T-cell (primary cell): ENCODE data around the gene TEAD2. TPM values are rescaled to one million over a fixed set of nuclear protein-coding genes. Genes with fewer than 3 reads are reported as not detected.

Experiments used
- ATAC-seq, 4 experiments: fragments of 200-7000 bp in 3 of 4; fragments of 150-1000 bp in 1 of 4; cut with Tn5 transposase; replicated peaks in 1 of 4; 1 replicate in 3 of 4; 2 replicates in 1 of 4; pipeline ENCODE4 v1.10.0; 2021; ENCODE audit warnings: moderate library complexity in 3 of 4, mild to moderate bottlenecking in 2 of 4, moderate number of reproducible peaks in 1 of 4
- CTCF ChIA-PET, 2 donors: fragments of 300-600 bp; sonication (Branson Sonifier 250); formaldehyde crosslinking; loops; one replicate each; lab custom pipeline; 2022; ENCODE audit warnings: antibody characterized with exemption in 2 of 2; lab: Charles Lee
- POLR2A ChIA-PET, 2 donors: fragments of 300-600 bp; sonication (Branson Sonifier 250); formaldehyde crosslinking; loops; one replicate each; lab custom pipeline; 2022; ENCODE audit warnings: antibody characterized with exemption in 2 of 2; lab: Charles Lee
- DNase-seq, 35 experiments: peaks; one replicate each; pipeline versions ENCODE4 v3.0.0 to v3.0.0-alpha.2; 2013 to 2023
- H3K27ac ChIP-seq: one replicate; pipeline ENCODE4 v1.5.1; 2013; ENCODE audit warnings: low read length
- H3K27me3 ChIP-seq, 2 experiments: replicated peaks in 1 of 2; 1 replicate in 1 of 2; 2 replicates in 1 of 2; pipeline versions ENCODE4 v1.6.1 to v1.7.0; 2013; ENCODE audit warnings: low read length in 1 of 2, mixed read lengths in 1 of 2; ENCODE audit not compliant: control insufficient read depth in 2 of 2, insufficient read depth in 2 of 2; ENCODE audit errors: extremely low read depth in 1 of 2
- H3K36me3 ChIP-seq, 2 donors: 1 replicate in 1 of 2; 2 replicates in 1 of 2; pipeline versions ENCODE4 v1.6.1 to v1.7.0; 2013; ENCODE audit warnings: low read length in 1 of 2; ENCODE audit not compliant: control insufficient read depth in 2 of 2, insufficient read depth in 1 of 2; ENCODE audit errors: extremely low read depth in 1 of 2
- H3K4me1 ChIP-seq, 2 experiments: 1 replicate in 1 of 2; 2 replicates in 1 of 2; pipeline versions ENCODE4 v1.6.1 to v1.7.0; 2013; ENCODE audit warnings: low read length in 2 of 2, mixed read lengths in 1 of 2; ENCODE audit not compliant: insufficient read depth in 2 of 2, control insufficient read depth in 1 of 2; ENCODE audit errors: extremely low read depth in 1 of 2
- H3K4me3 ChIP-seq, 2 donors: 1 replicate in 1 of 2; 2 replicates in 1 of 2; pipeline versions ENCODE4 v1.5.1 to v1.7.0; 2013; ENCODE audit warnings: mild to moderate bottlenecking in 2 of 2, low read length in 1 of 2, moderate library complexity in 1 of 2; ENCODE audit not compliant: control insufficient read depth in 1 of 2; ENCODE audit errors: extremely low read depth in 1 of 2
- H3K9me3 ChIP-seq: 2 replicates; pipeline ENCODE4 v1.7.0; 2013
- H3K27ac Mint-ChIP-seq, 2 donors: one replicate each; pipeline ENCODE4 v1.8.0; 2020 to 2021; ENCODE audit warnings: mild to moderate bottlenecking in 2 of 2, mixed read lengths in 2 of 2
- H3K27me3 Mint-ChIP-seq, 2 donors: one replicate each; pipeline ENCODE4 v1.8.0; 2021 to 2022; ENCODE audit warnings: mixed read lengths in 2 of 2
- H3K36me3 Mint-ChIP-seq: one replicate; pipeline ENCODE4 v1.8.0; 2021; ENCODE audit warnings: mixed read lengths
- H3K4me1 Mint-ChIP-seq, 3 donors: one replicate each; pipeline ENCODE4 v1.8.0; 2020 to 2022; ENCODE audit warnings: mixed read lengths in 3 of 3, mild to moderate bottlenecking in 1 of 3
- H3K4me3 Mint-ChIP-seq, 3 donors: one replicate each; pipeline ENCODE4 v1.8.0; 2020 to 2022; ENCODE audit warnings: mild to moderate bottlenecking in 3 of 3, mixed read lengths in 3 of 3, moderate library complexity in 3 of 3
- H3K9me3 Mint-ChIP-seq, 3 donors: one replicate each; pipeline ENCODE4 v1.8.0; 2020 to 2022; ENCODE audit warnings: mixed read lengths in 3 of 3
- WGBS: methylation state at CpG from one replicate; pipeline ENCODE4 v1.1.5; 2013; ENCODE audit warnings: missing lambda C conversion rate; ENCODE audit not compliant: insufficient coverage; 5-methylcytosine and 5-hydroxymethylcytosine counted together
- total RNA-seq, 35 experiments: library from RNA in 6 of 35; stranded (reverse) in 6 of 35; fragments of 120-200 nt in 1 of 35; gene quantifications; one replicate each; pipeline versions ENCODE4 v1.2.1 to v1.2.4 and lab custom pipeline; 2013 to 2026

TEAD2 gene
- total RNA-seq, 5 donors from 2014 or later (not counting 1 experiment from before 2014, with no cell fraction given) = 0.20 to 0.43 (median 0.28) TPM; not detected in 2

DNA sequence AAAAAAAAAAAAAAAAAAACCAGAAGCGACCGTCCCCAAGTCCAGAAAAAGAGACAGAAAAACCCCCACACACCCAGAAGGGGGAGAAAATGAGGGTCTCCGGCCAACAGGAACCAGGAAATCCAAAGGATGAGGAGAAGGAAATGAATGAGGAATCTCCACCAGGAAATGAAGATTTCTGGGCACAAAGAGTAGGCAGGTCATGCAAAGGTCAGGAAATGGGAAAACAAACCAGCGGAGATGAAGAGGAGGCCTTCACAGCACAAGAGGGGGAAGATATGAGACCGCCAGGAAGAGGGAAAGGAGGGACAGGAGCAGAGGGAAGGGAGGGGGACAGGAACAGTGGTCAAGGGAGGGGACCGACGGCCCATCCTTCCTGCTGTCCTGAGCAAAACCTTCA, 5.8 kb downstream of the TEAD2 start:
- H3K36me3 ChIP-seq = no peaks in the 10 kb centered on the region
- ChIA-PET CTCF (interaction anchor here in 1 of 2 donors (0.6 kb wide), 1 partner anchor 644 kb away, joined by 3 read pairs; no protein-coding TSS in a partner anchor), POLR2A (no interaction called here)
- H3K27ac ChIP-seq = no peak overlapping the region
- Mint-ChIP-seq H3K36me3 (no peaks in the 10 kb centered on the region), H3K27ac (no peak overlapping the region), H3K27me3 (peaks cover 11 to 38% of the 10 kb centered on the region in 2 donors), H3K9me3 (no peaks in the 10 kb centered on the region), H3K4me1 (peaks cover 9 to 30% (median 15%) of the 10 kb centered on the region in 3 donors), H3K4me3 (no peak overlapping the region)
- peaks cover 0 to 55% of the 10 kb centered on the region in 2 experiments for H3K27me3 ChIP-seq
- H3K9me3 ChIP-seq = no peaks in the 10 kb centered on the region
- peaks cover 2 to 10% of the 10 kb centered on the region in 2 experiments for H3K4me1 ChIP-seq
- DNase-seq (no peak), ATAC-seq (no peak)
- 100% methylated on average over 1 of the region's 7 CpGs for WGBS
- no peak overlapping the region for H3K4me3 ChIP-seq

- Mint-ChIP-seq H3K27ac (no peak overlapping the region), H3K27me3 (peaks cover 11 to 38% of the 10 kb centered on the region in 2 donors), H3K9me3 (no peaks in the 10 kb centered on the region), H3K4me3 (no peak overlapping the region), H3K36me3 (no peaks in the 10 kb centered on the region), H3K4me1 (peaks cover 9 to 27% (median 12%) of the 10 kb centered on the region in 3 donors)
- no peak overlapping the region for H3K4me3 ChIP-seq
- peaks cover 0 to 54% of the 10 kb centered on the region in 2 experiments for H3K27me3 ChIP-seq
- H3K9me3 ChIP-seq = no peaks in the 10 kb centered on the region
- POLR2A ChIA-PET = no interaction called here
- CTCF ChIA-PET = interaction anchor here in 1 of 2 donors (0.6 kb wide), 1 partner anchor 643 kb away, joined by 3 read pairs; no protein-coding TSS in a partner anchor
- no peak for DNase-seq
- no peak overlapping the region for H3K27ac ChIP-seq
- H3K4me1 ChIP-seq = peaks cover 2 to 7% of the 10 kb centered on the region in 2 experiments
- H3K36me3 ChIP-seq = no peaks in the 10 kb centered on the region
- no CpG with 5 or more reads among the region's 12 CpGs for WGBS
- ATAC-seq = no peak
Observed at GRCh38 chr19:49355909-49356353, 6.3 kb downstream of the TEAD2 start.

DNA sequence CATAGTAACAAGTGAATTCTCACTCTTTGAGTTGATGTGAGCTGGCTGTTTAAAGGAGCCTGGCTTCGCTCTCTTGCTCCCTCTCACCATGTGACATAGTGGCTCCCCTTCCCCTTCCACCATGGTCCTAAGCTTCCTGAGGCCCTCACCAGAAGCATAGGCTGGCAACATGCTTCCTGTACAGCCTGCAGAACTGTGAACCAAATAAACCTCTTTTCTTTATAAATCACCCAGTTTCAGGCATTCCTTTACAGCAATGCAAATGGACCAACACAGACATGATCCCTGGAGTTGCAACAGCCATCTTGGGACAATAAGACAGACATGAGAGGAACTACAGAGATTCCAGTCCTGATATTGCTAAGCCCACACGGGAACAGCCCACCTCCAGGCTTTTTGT, 12.6 kb downstream of the TEAD2 start:
- no peak overlapping the region for H3K4me3 ChIP-seq
- no CpG with 5 or more reads among the region's 2 CpGs for WGBS
- Mint-ChIP-seq H3K27me3 (peaks cover 0 to 11% of the 10 kb centered on the region in 2 donors), H3K36me3 (no peaks in the 10 kb centered on the region), H3K27ac (no peak overlapping the region), H3K4me1 (peaks cover 6 to 12% (median 9%) of the 10 kb centered on the region in 3 donors), H3K4me3 (no peak overlapping the region), H3K9me3 (no peaks in the 10 kb centered on the region)
- no peak for DNase-seq
- no peak overlapping the region for H3K27ac ChIP-seq
- no peaks in the 10 kb centered on the region for H3K9me3 ChIP-seq
- no peak for ATAC-seq
- ChIA-PET POLR2A (no interaction called here), CTCF (no interaction called here)
- peaks cover 0 to 4% of the 10 kb centered on the region in 2 experiments for H3K4me1 ChIP-seq
- no peaks in the 10 kb centered on the region for H3K36me3 ChIP-seq
- peaks cover 0 to 17% of the 10 kb centered on the region in 2 experiments for H3K27me3 ChIP-seq

- Mint-ChIP-seq H3K4me1 (peaks cover 7 to 13% (median 10%) of the 10 kb centered on the region in 3 donors), H3K27ac (no peak overlapping the region), H3K36me3 (no peaks in the 10 kb centered on the region), H3K27me3 (peaks cover 0 to 8% of the 10 kb centered on the region in 2 donors), H3K4me3 (no peak overlapping the region), H3K9me3 (no peaks in the 10 kb centered on the region)
- 71% methylated on average over 3 of the region's 12 CpGs for WGBS
- ChIA-PET POLR2A (interaction anchor here in 1 of 2 donors (0.6 kb wide), 1 partner anchor 690 kb away, joined by 3 read pairs; no protein-coding TSS in a partner anchor), CTCF (interaction anchor here in 1 of 2 donors (0.5 kb wide), 1 partner anchor 79 kb away, joined by 3 read pairs; no protein-coding TSS in a partner anchor)
- Histone ChIP-seq H3K36me3 (no peaks in the 10 kb centered on the region), H3K4me3 (no peak overlapping the region), H3K27me3 (peaks cover 0 to 10% of the 10 kb centered on the region in 2 experiments), H3K27ac (no peak overlapping the region), H3K4me1 (peaks cover 0 to 5% of the 10 kb centered on the region in 2 experiments), H3K9me3 (no peaks in the 10 kb centered on the region)
- no peak for ATAC-seq
- DNase-seq = no peak
Observed at GRCh38 chr19:49348305-49349189, 13.7 kb downstream of the TEAD2 start.

- peaks cover 0 to 5% of the 10 kb centered on the region in 2 donors for H3K27me3 Mint-ChIP-seq
- no peak overlapping the region for H3K4me3 Mint-ChIP-seq
- ChIA-PET CTCF (interaction anchor here in 1 of 2 donors (0.5 kb wide), 1 partner anchor 79 kb away, joined by 3 read pairs; no protein-coding TSS in a partner anchor), POLR2A (no interaction called here)
- peaks cover under 1% of the 10 kb centered on the region for H3K36me3 Mint-ChIP-seq
- no peaks in the 10 kb centered on the region for H3K36me3 ChIP-seq
- 20% methylated on average over 1 of the region's 3 CpGs for WGBS
- H3K4me1 Mint-ChIP-seq = peaks cover 7 to 11% (median 10%) of the 10 kb centered on the region in 3 donors
- H3K27ac Mint-ChIP-seq = no peak overlapping the region
- DNase-seq (peak in 2 of 35 experiments; percentile 27 to 29), ATAC-seq (peak in 1 of 4 experiments; percentile 55)
- peaks cover 0 to 5% of the 10 kb centered on the region in 2 experiments for H3K4me1 ChIP-seq
- peaks cover 0 to 6% of the 10 kb centered on the region in 2 experiments for H3K27me3 ChIP-seq
- H3K9me3 Mint-ChIP-seq = no peaks in the 10 kb centered on the region
- H3K4me3 ChIP-seq = no peak overlapping the region
- no peaks in the 10 kb centered on the region for H3K9me3 ChIP-seq
- no peak overlapping the region for H3K27ac ChIP-seq
Observed at GRCh38 chr19:49347835-49348234, 14.4 kb downstream of the TEAD2 start.

GRCh38 chr19:49347191-49347590, 15.0 kb downstream of the TEAD2 start:
- no peak overlapping the region for H3K27ac ChIP-seq
- Mint-ChIP-seq H3K4me3 (no peak overlapping the region), H3K9me3 (no peaks in the 10 kb centered on the region), H3K36me3 (peaks cover 4% of the 10 kb centered on the region), H3K27ac (no peak overlapping the region), H3K27me3 (peaks cover 0 to 5% of the 10 kb centered on the region in 2 donors), H3K4me1 (peaks cover 7 to 14% (median 10%) of the 10 kb centered on the region in 3 donors)
- ATAC-seq (no peak), DNase-seq (no peak)
- H3K4me3 ChIP-seq = no peak overlapping the region
- CTCF ChIA-PET = no interaction called here
- POLR2A ChIA-PET = interaction anchor here in 1 of 2 donors (0.5 kb wide), 1 partner anchor 28 kb away, joined by 3 read pairs; no protein-coding TSS in a partner anchor
- H3K27me3 ChIP-seq = peaks cover 0 to 6% of the 10 kb centered on the region in 2 experiments
- H3K4me1 ChIP-seq = peaks cover 0 to 5% of the 10 kb centered on the region in 2 experiments
- 83% methylated on average over 5 of the region's 15 CpGs for WGBS
- H3K9me3 ChIP-seq = no peaks in the 10 kb centered on the region
- H3K36me3 ChIP-seq = no peaks in the 10 kb centered on the region
